Activated B cell treated with CpG ODN at 0.5 μM for 24 hours (primary cell): ENCODE results near the gene MSH5. TPM values are rescaled to one million over a fixed set of nuclear protein-coding genes. Genes with fewer than 3 reads are reported as not detected.
A peak's percentile ranks its signal among the peaks of the same experiment; 100 is the strongest.
"Not testable (repeated sequence)": the region's sequence is repeated elsewhere in the genome, so short reads cannot be mapped to it uniquely, and the experiment has no call there.

Source experiments
- ATAC-seq: fragments of 200-7000 bp; cut with Tn5 transposase; one replicate; pipeline ENCODE4 v1.10.0; 2021; ENCODE audit warnings: low read depth, mild to moderate bottlenecking, moderate library complexity
- CTCF ChIA-PET: fragments of 350-600 bp; sonication (Branson Sonifier 250); formaldehyde crosslinking; loops from one replicate; lab custom pipeline; 2021; ENCODE audit warnings: antibody characterized with exemption; lab: Charles Lee
- POLR2A ChIA-PET: fragments of 350-600 bp; sonication (Branson Sonifier 250); formaldehyde crosslinking; loops from one replicate; lab custom pipeline; 2021; ENCODE audit warnings: antibody characterized with exemption; lab: Charles Lee
- DNase-seq: peaks from one replicate; pipeline ENCODE4 v3.0.0; 2022
- H3K27ac Mint-ChIP-seq: one replicate; pipeline ENCODE4 v1.8.0; 2020; ENCODE audit warnings: mixed read lengths
- H3K27me3 Mint-ChIP-seq: one replicate; pipeline ENCODE4 v1.8.0; 2021; ENCODE audit warnings: mixed read lengths
- H3K36me3 Mint-ChIP-seq: one replicate; pipeline ENCODE4 v1.8.0; 2021; ENCODE audit warnings: low read depth, mixed read lengths
- H3K4me1 Mint-ChIP-seq: one replicate; pipeline ENCODE4 v1.8.0; 2021; ENCODE audit warnings: mixed read lengths
- H3K4me3 Mint-ChIP-seq: one replicate; pipeline ENCODE4 v1.8.0; 2020; ENCODE audit warnings: mild to moderate bottlenecking, mixed read lengths
- H3K9me3 Mint-ChIP-seq: one replicate; pipeline ENCODE4 v1.8.0; 2020; ENCODE audit warnings: mixed read lengths
- CTCF ChIP-seq: fragments of 200-600 bp; IDR thresholded peaks from one replicate; pipeline ENCODE4 v1.8.0; 2022; ENCODE audit warnings: antibody characterized with exemption, mild to moderate bottlenecking
- intact Hi-C: fragments of 100-400 bp; cut with micrococcal nuclease; formaldehyde crosslinking; loops from one replicate; pipeline ENCODE4 v1.15.1; 2024
- total RNA-seq: library from RNA; stranded (reverse); gene quantifications from 2 replicates; pipeline ENCODE4 v1.2.3, GENCODE V29; 2022

Gene MSH5
- total RNA-seq, 1 donor from 2014 or later = 47.3 TPM

DNA sequence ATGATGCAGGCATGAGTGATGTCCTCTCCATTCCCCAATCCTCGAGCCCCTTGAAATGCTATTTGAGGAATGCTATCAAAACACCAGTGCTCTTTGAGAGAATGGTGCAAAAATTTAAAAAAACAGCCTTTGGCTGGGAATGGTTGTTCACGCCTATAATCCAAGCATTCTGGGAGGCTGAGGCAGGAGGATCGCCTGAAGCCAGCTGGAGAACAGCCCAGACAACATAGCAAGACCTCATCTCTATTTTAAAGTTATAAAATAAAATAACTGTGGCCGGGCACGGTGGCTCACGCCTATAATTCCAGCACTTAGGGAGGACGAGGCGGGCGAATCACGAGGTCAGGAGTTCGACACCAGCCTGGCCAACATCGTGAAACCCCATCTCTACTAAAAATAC is 60.0 kb downstream of the MSH5 start:
- DNase-seq = no peak
- no peak for TF ChIP-seq CTCF
- H3K27ac Mint-ChIP-seq = no peak overlapping the region
- intact Hi-C loops = no loop called here
- no peaks in the 10 kb centered on the region for H3K27me3 Mint-ChIP-seq
- no peak overlapping the region for H3K4me3 Mint-ChIP-seq
- ChIA-PET CTCF (interaction anchor here (1.5 kb wide), 1 partner anchor 9 kb away, joined by 5 read pairs; no protein-coding TSS in a partner anchor), POLR2A (interaction anchor here (0.5 to 5.9 kb wide), 5 partner anchors 23 to 233 kb away, joined by 3 to 103 read pairs (median 4); partner anchors contain the start of genes CLIC1 and MSH5)
- H3K36me3 Mint-ChIP-seq = peaks cover 31% of the 10 kb centered on the region
- no peak for ATAC-seq
- peaks cover 33% of the 10 kb centered on the region for H3K4me1 Mint-ChIP-seq
- H3K9me3 Mint-ChIP-seq = no peaks in the 10 kb centered on the region

DNA sequence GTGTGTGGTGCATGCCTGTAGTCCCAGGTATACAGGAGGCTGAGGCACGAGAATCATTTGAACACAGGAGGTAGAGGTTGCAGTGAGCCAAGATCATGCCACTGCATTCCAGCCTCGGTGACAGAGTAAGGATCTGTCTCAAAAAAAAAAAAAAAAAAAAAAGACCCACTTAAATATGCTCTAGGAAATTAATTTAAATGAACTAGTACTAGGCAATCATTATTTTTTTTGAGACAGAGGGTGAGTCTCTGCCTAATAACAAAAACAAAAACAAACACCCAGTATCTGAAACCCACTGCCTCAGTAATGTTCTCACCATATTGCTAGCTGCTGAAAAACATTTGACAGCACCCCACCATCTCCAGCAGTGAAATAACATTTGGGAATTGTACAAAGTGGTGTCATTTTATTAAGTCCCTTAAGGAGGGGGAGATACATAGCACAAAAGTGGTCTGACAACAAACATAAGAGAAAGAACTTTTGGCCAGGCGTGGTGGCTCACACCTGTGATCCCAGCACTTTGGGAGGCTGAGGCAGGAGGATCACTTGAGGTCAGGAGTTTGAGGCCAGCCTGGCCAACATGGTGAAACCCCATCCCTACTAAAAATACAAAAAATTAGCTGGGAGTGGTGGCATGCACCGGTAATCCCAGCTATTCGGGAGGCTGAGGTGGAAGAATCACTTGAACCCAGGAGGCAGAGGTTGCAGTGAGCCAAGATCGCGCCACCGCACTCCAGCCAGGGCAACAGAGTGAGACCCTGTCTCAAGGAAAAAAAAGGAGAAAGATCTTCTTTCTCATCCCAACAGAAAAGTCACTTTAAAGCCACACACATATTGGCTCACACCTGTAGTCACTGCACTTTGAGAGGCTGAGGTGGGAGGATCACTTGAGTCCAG is 61.5 kb downstream of the MSH5 start:
- POLR2A ChIA-PET = interaction anchor here (1.0 kb wide), 1 partner anchor 39 kb away, joined by 3 read pairs; no protein-coding TSS in a partner anchor

DNA sequence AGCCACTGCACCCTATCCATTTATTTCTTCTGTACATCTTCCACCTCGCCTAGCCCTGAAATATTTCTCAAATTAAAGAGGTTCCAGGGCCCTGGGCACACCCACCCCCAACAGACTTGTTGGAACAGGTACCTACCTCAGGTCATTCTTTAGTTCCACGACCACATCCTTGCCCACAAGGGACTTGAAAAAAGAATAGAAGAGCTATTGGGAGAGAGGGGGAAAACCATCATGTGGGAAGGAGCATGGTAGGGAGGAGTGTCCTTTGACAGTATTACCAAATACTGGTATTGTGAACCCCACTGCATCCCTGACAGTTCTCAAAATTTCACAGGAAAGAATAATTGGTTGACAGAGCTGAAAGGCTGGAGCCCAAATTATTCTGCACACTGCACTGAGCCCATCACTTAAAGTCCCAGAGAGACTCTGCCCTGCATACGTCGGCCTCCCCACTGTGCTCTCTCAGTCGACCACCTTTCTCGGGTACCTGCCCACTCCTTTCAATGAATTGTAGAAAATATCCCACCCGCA is 66.2 kb downstream of the MSH5 start:
- H3K4me3 Mint-ChIP-seq = peak overlapping the region; percentile 94
- peaks cover 16% of the 10 kb centered on the region for H3K4me1 Mint-ChIP-seq
- ATAC-seq (peak; percentile 10), DNase-seq (no peak)
- POLR2A ChIA-PET = interaction anchor here (0.6 to 3.1 kb wide), 30 partner anchors 9 to 426 kb away, joined by 3 to 62 read pairs (median 6); partner anchors contain the start of genes ABHD16A, BAG6, C6orf47 and CLIC1
- CTCF ChIA-PET = interaction anchor here (1.4 to 2.3 kb wide), 3 partner anchors 10 to 79 kb away, joined by 6 to 20 read pairs (median 9); partner anchors contain the start of gene VARS1
- TF ChIP-seq CTCF = no peak
- peak overlapping the region; percentile 89 for H3K27ac Mint-ChIP-seq
- no peaks in the 10 kb centered on the region for H3K27me3 Mint-ChIP-seq
- no peaks in the 10 kb centered on the region for H3K9me3 Mint-ChIP-seq
- intact Hi-C loops = loop anchor here (1.0 kb wide), 4 partner anchors 11 to 154 kb away; partner anchors contain the start of genes BAG6 and VARS1
- peaks cover 25% of the 10 kb centered on the region for H3K36me3 Mint-ChIP-seq

More for the DNA sequence above, 61.5 kb downstream of the MSH5 start:
- H3K27ac Mint-ChIP-seq, intact Hi-C loops, H3K4me3 Mint-ChIP-seq, H3K27me3 Mint-ChIP-seq, ATAC-seq, H3K9me3 Mint-ChIP-seq, DNase-seq: not testable (repeated sequence)
- Mint-ChIP-seq H3K4me1 (peaks cover 31% of the 10 kb centered on the region), H3K36me3 (peaks cover 26% of the 10 kb centered on the region)
- CTCF ChIA-PET = interaction anchor here (1.5 kb wide), 1 partner anchor 10 kb away, joined by 5 read pairs; no protein-coding TSS in a partner anchor

GRCh38 chr6:31806470-31807272 is 66.9 kb downstream of the MSH5 start, which contains the start of gene LSM2:
TSS of gene LSM2 (minus strand) at chr6:31806966. CDS start at chr6:31806757, 209 bp downstream.
- Mint-ChIP-seq H3K4me3 (peak within 1 kb of the TSS; percentile 94), H3K27ac (peak within 1 kb of the TSS; percentile 89), H3K9me3 (no peaks in the 10 kb centered on the region), H3K27me3 (no peaks in the 10 kb centered on the region), H3K36me3 (peaks cover 22% of the 10 kb centered on the region), H3K4me1 (peaks cover 16% of the 10 kb centered on the region)
- TF ChIP-seq CTCF = no peak
- ATAC-seq (peak; percentile 98), DNase-seq (peak; percentile 89)
- ChIA-PET POLR2A (interaction anchor here (0.6 to 3.1 kb wide), 33 partner anchors 8 to 1434 kb away, joined by 3 to 62 read pairs (median 6); partner anchors contain the start of genes ABHD16A, BAG6, C6orf47 and CLIC1), CTCF (interaction anchor here (0.7 to 2.3 kb wide), 8 partner anchors 9 to 128 kb away, joined by 3 to 20 read pairs (median 4); partner anchors contain the start of genes HSPA1A, HSPA1L, MSH5 and VARS1)
- intact Hi-C loops = loop anchor here (1.0 kb wide), 4 partner anchors 11 to 154 kb away; partner anchors contain the start of genes BAG6 and VARS1

DNA sequence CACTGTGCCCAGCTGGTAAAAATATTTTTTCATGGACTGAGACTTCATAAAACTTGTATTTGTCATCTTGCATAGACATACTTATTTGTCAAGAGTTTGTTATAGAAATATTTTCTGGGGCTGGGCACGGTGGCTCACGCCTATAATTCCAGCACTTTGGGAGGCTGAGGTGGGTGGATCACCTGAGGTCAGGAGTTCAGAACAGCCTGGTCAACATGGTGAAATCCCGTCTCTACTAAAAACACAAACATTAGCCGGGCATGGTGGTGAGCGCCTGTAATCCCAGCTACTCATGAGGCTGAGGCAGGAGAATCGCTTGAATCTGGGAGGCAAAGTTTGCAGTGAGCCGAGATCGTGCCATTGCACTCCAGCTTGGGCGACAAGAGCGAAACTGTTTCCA is 68.8 kb downstream of the MSH5 start:
- DNase-seq, H3K36me3 Mint-ChIP-seq, H3K4me3 Mint-ChIP-seq, H3K27ac Mint-ChIP-seq, H3K27me3 Mint-ChIP-seq, H3K9me3 Mint-ChIP-seq, intact Hi-C loops, CTCF ChIA-PET, ATAC-seq: not testable (repeated sequence)
- H3K4me1 Mint-ChIP-seq = peaks cover 22% of the 10 kb centered on the region
- POLR2A ChIA-PET = interaction anchor here (0.6 to 2.6 kb wide), 3 partner anchors 31 to 154 kb away, joined by 3 to 8 read pairs (median 3); partner anchors contain the start of gene VWA7
